CD1c-positive myeloid dendritic cell (primary cell): Measurements from ENCODE around the gene VMO1.
"Not testable (repeated sequence)": the region's sequence is repeated elsewhere in the genome, so short reads cannot be mapped to it uniquely, and the experiment has no call there.

ENCODE experiments used
- DNase-seq: peaks from one replicate; pipeline ENCODE4 v3.0.0-alpha.2; 2016; ENCODE audit errors: extremely low spot score

The VMO1 gene

GRCh38 chr17:4786106-4786511 lies at the start of gene VMO1:
Gene VMO1, minus strand, starts transcription at chr17:4786364. Its CDS starts 12 bp downstream, at chr17:4786352.
- peak; percentile 40 for DNase-seq

GRCh38 chr17:4834681-4835020 lies 48.5 kb upstream of the VMO1 start:
- DNase-seq: no peak

GRCh38 chr17:4833941-4834680 lies 47.9 kb upstream of the VMO1 start:
- peak; percentile 72 for DNase-seq

GRCh38 chr17:4833178-4833940 lies 47.2 kb upstream of the VMO1 start, which contains the start of gene MINK1:
Gene MINK1, plus strand, starts transcription at chr17:4833340. Its CDS starts 244 bp downstream, at chr17:4833584.
- peak; percentile 96 for DNase-seq

- not testable (repeated sequence) for DNase-seq
Observed at GRCh38 chr17:4832829-4833177, 46.6 kb upstream of the VMO1 start.

GRCh38 chr17:4827399-4827798 lies 41.2 kb upstream of the VMO1 start:
- no peak for DNase-seq

GRCh38 chr17:4823373-4824089 lies 37.4 kb upstream of the VMO1 start:
- no peak for DNase-seq

GRCh38 chr17:4822835-4823234 lies 36.7 kb upstream of the VMO1 start:
- DNase-seq: no peak

- DNase-seq: no peak
Observed at GRCh38 chr17:4818276-4818675, 32.1 kb upstream of the VMO1 start.

- no peak for DNase-seq
Observed at GRCh38 chr17:4816826-4817225, 30.7 kb upstream of the VMO1 start.

GRCh38 chr17:4815043-4815675 lies 29.0 kb upstream of the VMO1 start:
- peak; percentile 18 for DNase-seq

GRCh38 chr17:4812690-4813089 lies 26.5 kb upstream of the VMO1 start:
- DNase-seq: no peak

- DNase-seq: no peak
Observed at GRCh38 chr17:4811471-4811870, 25.3 kb upstream of the VMO1 start.

- DNase-seq: no peak
Observed at GRCh38 chr17:4810696-4811290, 24.6 kb upstream of the VMO1 start.

- no peak for DNase-seq
Observed at GRCh38 chr17:4808378-4808767, 22.2 kb upstream of the VMO1 start.

GRCh38 chr17:4807605-4808377 lies 21.6 kb upstream of the VMO1 start:
- DNase-seq: no peak

GRCh38 chr17:4806777-4807604 lies 20.8 kb upstream of the VMO1 start, which contains the start of gene PLD2:
Gene PLD2, plus strand, starts transcription at chr17:4807152. Its CDS starts 621 bp downstream, at chr17:4807773.
- peak; percentile 93 for DNase-seq

GRCh38 chr17:4806456-4806776 lies 20.3 kb upstream of the VMO1 start:
- no peak for DNase-seq

GRCh38 chr17:4802228-4802627 lies 16.1 kb upstream of the VMO1 start, which contains the start of gene C17orf114:
Gene C17orf114, minus strand, starts transcription at chr17:4802328.
- no peak for DNase-seq
